Ishikawa (cell line): ENCODE measurements around the gene ERBB4.

Experiments used
- CEBPB ChIP-seq: IDR thresholded peaks from 2 replicates; pipeline ENCODE4 v1.6.1; 2012
- EGR1 ChIP-seq: IDR thresholded peaks from 2 replicates; pipeline ENCODE4 v1.6.1; 2012
- RAD21 ChIP-seq: IDR thresholded peaks from 2 replicates; pipeline ENCODE4 v1.6.1; 2012; ENCODE audit warnings: low read depth
- TAF1 ChIP-seq: IDR thresholded peaks from 2 replicates; pipeline ENCODE4 v1.6.1; 2012; ENCODE audit warnings: low read depth, mild to moderate bottlenecking

DNA sequence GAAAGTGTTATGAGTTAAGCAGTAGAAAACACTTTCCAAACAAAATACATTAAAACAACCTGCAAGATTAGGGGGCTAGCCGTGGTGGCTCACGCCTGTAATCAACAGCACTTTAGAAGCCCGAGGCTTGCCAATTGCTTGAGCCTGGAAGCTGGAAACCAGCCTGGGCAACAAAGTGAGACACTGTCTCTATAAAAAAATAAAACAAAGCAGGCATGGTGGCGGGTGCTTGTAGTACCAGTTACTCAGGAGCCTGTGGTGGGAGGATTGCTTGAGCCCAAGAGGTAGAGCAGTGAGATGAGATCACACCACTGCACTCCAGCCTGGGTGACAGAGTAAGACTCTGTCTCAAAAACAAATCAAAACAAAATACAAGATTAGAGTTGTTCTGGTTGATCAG is 208.3 kb downstream of the ERBB4 start:
- TF ChIP-seq RAD21 (no peak), CEBPB (no peak), TAF1 (no peak), EGR1 (no peak)
